Measurements from ENCODE around the gene PAQR8. TPM values are rescaled to one million over a fixed set of nuclear protein-coding genes. Genes with fewer than 3 reads are reported as not detected.

The PAQR8 gene
- total RNA-seq, 1 experiment from 2014 or later = 3.6 TPM

- H3K9me3 ChIP-seq (ENCODE audit: control insufficient read depth, insufficient read depth, low read depth, low read length) = no peaks in the 10 kb centered on the region
- no peak overlapping the region for H3K27ac ChIP-seq (ENCODE audit: low read length)
- no peaks in the 10 kb centered on the region for H3K36me3 ChIP-seq (ENCODE audit: control insufficient read depth, insufficient read depth, low read length)
- in situ Hi-C loops (cut with HindIII; ENCODE audit: low pct_unique_long_range_greater_than_20kb, low sequenced_read_pairs) (no loop called here), intact Hi-C loops (cut with micrococcal nuclease; ENCODE audit: unreplicated experiment) (no loop called here)
- TF ChIP-seq REST (IDR thresholded peaks at IDR 0.05; ENCODE audit: insufficient read depth in 1 of 2, low read depth in 2 of 2, low read length in 1 of 2) = no peak
- TF ChIP-seq SIN3A (IDR thresholded peaks at IDR 0.05; ENCODE audit: borderline replicate concordance, insufficient read depth, low read depth, low read length) = no peak
- no peak for TF ChIP-seq CTCF (IDR thresholded peaks at IDR 0.05)
- TF ChIP-seq POLR2AphosphoS5 (IDR thresholded peaks at IDR 0.05; ENCODE audit: low read depth, low read length) = no peak
- no peak for TF ChIP-seq TCF7L2 (IDR thresholded peaks at IDR 0.05; ENCODE audit: low read depth, low read length)
- ATAC-seq = no peak
- H3K4me1 ChIP-seq (ENCODE audit: control insufficient read depth, insufficient read depth, low read length) = peaks cover 18% of the 10 kb centered on the region
- BruUV-seq (replicated peaks) = no TSS peak
- H3K27me3 ChIP-seq (ENCODE audit: control insufficient read depth, insufficient read depth, low read length) = no peaks in the 10 kb centered on the region
- ChIA-PET POLR2A (interaction anchor here (1.0 kb wide), 1 partner anchor 15 kb away, joined by 3 read pairs; no protein-coding TSS in a partner anchor), CTCF (interaction anchor here (1.1 kb wide), 1 partner anchor 13 kb away, joined by 8 read pairs; no protein-coding TSS in a partner anchor)
- no peak for DNase-seq (ENCODE audit: low read depth, low spot score)
- no peak overlapping the region for H3K4me3 ChIP-seq (ENCODE audit: low read depth in 2 of 2, low read length in 2 of 2)
Observed at GRCh38 chr6:52356017-52356416, 5.9 kb upstream of the PAQR8 start.

GRCh38 chr6:52359403-52359802 lies 2.5 kb upstream of the PAQR8 start:
- TF ChIP-seq POLR2AphosphoS5 (IDR thresholded peaks at IDR 0.05; ENCODE audit: low read depth, low read length) (no peak), TCF7L2 (IDR thresholded peaks at IDR 0.05; ENCODE audit: low read depth, low read length) (no peak), REST (IDR thresholded peaks at IDR 0.05; ENCODE audit: insufficient read depth in 1 of 2, low read depth in 2 of 2, low read length in 1 of 2) (no peak), CTCF (IDR thresholded peaks at IDR 0.05) (no peak), SIN3A (IDR thresholded peaks at IDR 0.05; ENCODE audit: borderline replicate concordance, insufficient read depth, low read depth, low read length) (no peak)
- H3K4me3 ChIP-seq (ENCODE audit: low read depth in 2 of 2, low read length in 2 of 2) = no peak overlapping the region
- ATAC-seq = no peak
- no peaks in the 10 kb centered on the region; the same call in 1 of the 2 replicates for H3K36me3 ChIP-seq (ENCODE audit: control insufficient read depth, insufficient read depth, low read length)
- peaks cover 8% of the 10 kb centered on the region for H3K4me1 ChIP-seq (ENCODE audit: control insufficient read depth, insufficient read depth, low read length)
- DNase-seq (ENCODE audit: low read depth, low spot score) = no peak
- no TSS peak for BruUV-seq (replicated peaks)
- ChIA-PET POLR2A (no interaction called here), CTCF (no interaction called here)
- in situ Hi-C loops (cut with HindIII; ENCODE audit: low pct_unique_long_range_greater_than_20kb, low sequenced_read_pairs) (no loop called here), intact Hi-C loops (cut with micrococcal nuclease; ENCODE audit: unreplicated experiment) (no loop called here)
- H3K27me3 ChIP-seq (ENCODE audit: control insufficient read depth, insufficient read depth, low read length) = no peaks in the 10 kb centered on the region; the same call in 1 of the 2 replicates
- H3K9me3 ChIP-seq (ENCODE audit: control insufficient read depth, insufficient read depth, low read depth, low read length) = no peaks in the 10 kb centered on the region
- H3K27ac ChIP-seq (ENCODE audit: low read length) = no peak overlapping the region

Measured in Panc1 (cell line).